Vagina (tissue), 2 donors: ENCODE data around the gene PMPCA. TPM values are rescaled to one million over a fixed set of nuclear protein-coding genes. Genes with fewer than 3 reads are reported as not detected.

Experiments
- DNase-seq, 2 donors: peaks; one replicate each; pipeline ENCODE4 v3.0.0-alpha.2; 2017; ENCODE audit errors: extremely low spot score in 2 of 2
- H3K27ac ChIP-seq: fragments of 200-600 bp; sonication (generic); one replicate; pipeline ENCODE4 v1.5.1; 2019
- H3K27me3 ChIP-seq: fragments of 200-600 bp; sonication (generic); one replicate; pipeline ENCODE4 v1.5.1; 2019
- H3K36me3 ChIP-seq, 2 donors: fragments of 200-600 bp; sonication (generic); one replicate each; pipeline ENCODE4 v1.5.1; 2017 to 2019
- H3K4me1 ChIP-seq: fragments of 200-600 bp; sonication (generic); one replicate; pipeline ENCODE4 v1.5.1; 2019
- H3K4me3 ChIP-seq, 2 donors: fragments of 200-600 bp; sonication (generic); 1 replicate in 1 of 2; 2 replicates in 1 of 2; pipeline ENCODE4 v1.5.1; 2016 to 2019
- H3K9me3 ChIP-seq: fragments of 200-600 bp; sonication (generic); one replicate; pipeline ENCODE4 v1.5.1; 2019
- CTCF ChIP-seq, 3 experiments: fragments of 450-650 bp in 2 of 3; fragments of 200-600 bp in 1 of 3; sonication (generic) in 1 of 3; IDR thresholded peaks; one replicate each; pipeline ENCODE4 v1.5.1; 2017 to 2019; ENCODE audit warnings: antibody characterized with exemption in 3 of 3, mild to moderate bottlenecking in 2 of 3, moderate library complexity in 2 of 3
- POLR2A ChIP-seq, 2 donors: fragments of 450-650 bp; IDR thresholded peaks; one replicate each; pipeline ENCODE4 v1.6.1; 2017; ENCODE audit warnings: antibody characterized with exemption in 2 of 2, mild to moderate bottlenecking in 2 of 2, moderate library complexity in 2 of 2
- POLR2AphosphoS5 ChIP-seq, 2 donors: sonication (generic); formaldehyde crosslinking; IDR thresholded peaks; one replicate each; pipeline ENCODE4 v1.9.0; 2017; ENCODE audit warnings: antibody characterized with exemption in 2 of 2, mild to moderate bottlenecking in 2 of 2, low read depth in 1 of 2; ENCODE audit not compliant: insufficient read depth in 1 of 2
- intact Hi-C: fragments of 100-400 bp; cut with DNase I; formaldehyde crosslinking; loops from one replicate; pipeline ENCODE4 v1.15.1; 2023
- total RNA-seq: library from RNA; depleted of rRNA; stranded (reverse); fragments of >200 nt; gene quantifications from one replicate; pipeline ENCODE4 v1.2.3, GENCODE V29; 2016

The PMPCA gene
- total RNA-seq, 1 donor from 2014 or later = 23.6 TPM

- H3K4me1 ChIP-seq = peaks cover 20% of the 10 kb centered on the region
- H3K36me3 ChIP-seq = no peaks in the 10 kb centered on the region
- H3K9me3 ChIP-seq = no peaks in the 10 kb centered on the region
- no peak overlapping the region for H3K4me3 ChIP-seq
- no peaks in the 10 kb centered on the region for H3K27me3 ChIP-seq
- H3K27ac ChIP-seq = no peak overlapping the region
- no peak for TF ChIP-seq POLR2A (IDR thresholded peaks at IDR 0.05)
- TF ChIP-seq CTCF (IDR thresholded peaks at IDR 0.05) = no peak
- no peak for TF ChIP-seq POLR2AphosphoS5 (IDR thresholded peaks at IDR 0.05; ENCODE audit: insufficient read depth in 1 of 2, low read depth in 1 of 2)
- intact Hi-C loops = no loop called here
- no peak for DNase-seq
These were observed 39.5 kb upstream of the PMPCA start for GRCh38 chr9:136370687-136371532.

- H3K4me3 ChIP-seq = no peak overlapping the region
- DNase-seq = no peak
- H3K27ac ChIP-seq = no peak overlapping the region
- no peaks in the 10 kb centered on the region for H3K27me3 ChIP-seq
- intact Hi-C loops = no loop called here
- no peaks in the 10 kb centered on the region for H3K36me3 ChIP-seq
- TF ChIP-seq CTCF (IDR thresholded peaks at IDR 0.05) = no peak
- no peak for TF ChIP-seq POLR2A (IDR thresholded peaks at IDR 0.05)
- no peak for TF ChIP-seq POLR2AphosphoS5 (IDR thresholded peaks at IDR 0.05; ENCODE audit: insufficient read depth in 1 of 2, low read depth in 1 of 2)
- peaks cover 20% of the 10 kb centered on the region for H3K4me1 ChIP-seq
- no peaks in the 10 kb centered on the region for H3K9me3 ChIP-seq
These were observed 39.0 kb upstream of the PMPCA start for GRCh38 chr9:136371533-136371880.

- Histone ChIP-seq H3K27ac (peak overlapping the region; percentile 27), H3K27me3 (no peaks in the 10 kb centered on the region), H3K9me3 (no peaks in the 10 kb centered on the region), H3K36me3 (no peaks in the 10 kb centered on the region), H3K4me3 (no peak overlapping the region), H3K4me1 (peaks cover 20% of the 10 kb centered on the region)
- intact Hi-C loops = no loop called here
- no peak for TF ChIP-seq POLR2AphosphoS5 (IDR thresholded peaks at IDR 0.05; ENCODE audit: insufficient read depth in 1 of 2, low read depth in 1 of 2)
- no peak for TF ChIP-seq POLR2A (IDR thresholded peaks at IDR 0.05)
- DNase-seq = no peak
These were observed 38.5 kb upstream of the PMPCA start for GRCh38 chr9:136372006-136372405.

GRCh38 chr9:136372561-136373299 is 37.7 kb upstream of the PMPCA start:
- Histone ChIP-seq H3K27me3 (no peaks in the 10 kb centered on the region), H3K27ac (peak overlapping the region; percentile 27), H3K9me3 (no peaks in the 10 kb centered on the region), H3K36me3 (no peaks in the 10 kb centered on the region), H3K4me3 (peak overlapping the region; percentile 22 to 28), H3K4me1 (peaks cover 20% of the 10 kb centered on the region)
- intact Hi-C loops = no loop called here
- TF ChIP-seq POLR2A (IDR thresholded peaks at IDR 0.05) = no peak
- peak in 1 of 2 donors; percentile 48 for TF ChIP-seq POLR2AphosphoS5 (IDR thresholded peaks at IDR 0.05; ENCODE audit: insufficient read depth in 1 of 2, low read depth in 1 of 2)
- DNase-seq = no peak

GRCh38 chr9:136373300-136374182 is 36.9 kb upstream of the PMPCA start, which contains the start of gene CARD9:
Gene CARD9, minus strand, starts transcription at chr9:136373669. Its CDS starts 1,591 bp downstream, at chr9:136372078.
- H3K4me3 ChIP-seq = peak within 1 kb of the TSS; percentile 22 to 28
- DNase-seq = no peak

More at GRCh38 chr9:136373300-136374182, 36.9 kb upstream of the PMPCA start, which contains the start of gene CARD9:
- TF ChIP-seq POLR2A (IDR thresholded peaks at IDR 0.05) = no peak
- TF ChIP-seq POLR2AphosphoS5 (IDR thresholded peaks at IDR 0.05; ENCODE audit: insufficient read depth in 1 of 2, low read depth in 1 of 2) = no peak
- TF ChIP-seq CTCF (IDR thresholded peaks at IDR 0.05) = no peak
- no peaks in the 10 kb centered on the region for H3K27me3 ChIP-seq
- no peaks in the 10 kb centered on the region for H3K36me3 ChIP-seq
- H3K27ac ChIP-seq = peak within 1 kb of the TSS; percentile 27
- H3K9me3 ChIP-seq = no peaks in the 10 kb centered on the region
- intact Hi-C loops = no loop called here
- H3K4me1 ChIP-seq = peaks cover 20% of the 10 kb centered on the region
